ENCODE measurements around the gene PLCB2.

- TF ChIP-seq CTCF (IDR thresholded peaks at IDR 0.05) = no peak
- no peak for TF ChIP-seq POLR2A (IDR thresholded peaks at IDR 0.05)
These were observed 21.6 kb downstream of the PLCB2 start for GRCh38 chr15:40286061-40286532.

Data from thyroid gland (tissue), 4 donors.